ENCODE measurements around the gene UPF2. TPM values are rescaled to one million over a fixed set of nuclear protein-coding genes. Genes with fewer than 3 reads are reported as not detected.

UPF2 gene
- total and polyA plus RNA-seq, 4 donors = 16.0 to 27.5 (median 22.0) TPM

DNA sequence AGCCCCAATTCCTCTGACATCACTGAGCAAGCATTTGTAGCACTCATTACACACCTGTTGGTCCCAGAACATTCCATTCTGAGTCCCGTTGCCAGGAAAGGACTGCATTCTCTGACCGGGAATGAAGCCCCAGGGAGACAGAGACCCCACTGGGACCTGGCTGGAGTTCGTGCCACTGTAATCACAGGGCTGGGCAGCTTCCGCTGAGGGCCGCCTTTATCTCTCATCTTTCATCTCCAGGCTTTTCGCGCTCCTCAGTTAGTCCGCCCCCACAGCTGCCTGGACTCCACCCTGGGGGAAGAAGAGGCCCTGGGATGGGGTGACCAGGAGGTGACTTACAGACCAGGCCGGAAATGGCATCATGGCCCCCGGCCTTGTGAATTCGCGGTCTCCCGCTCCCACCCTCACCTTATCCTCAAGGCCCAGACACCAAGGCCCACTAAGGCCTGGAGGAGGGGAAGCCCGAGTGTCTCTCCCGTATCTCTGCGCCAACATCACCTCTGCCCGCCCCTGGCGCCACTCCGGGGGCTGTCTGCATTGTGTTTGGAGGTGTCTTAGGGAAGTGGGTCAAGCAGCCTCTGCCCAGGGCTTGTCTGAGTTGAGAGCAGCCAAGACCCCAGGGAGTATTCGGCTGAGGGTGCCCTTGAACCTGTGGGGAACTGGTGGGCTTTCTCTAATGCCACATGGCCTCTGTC, 144.1 kb downstream of the UPF2 start:
- DNase-seq (peak in 1 of 2 donors; percentile 68), ATAC-seq (ENCODE audit: low FRiP score) (no peak)
- Histone ChIP-seq H3K36me3 (ENCODE audit: control insufficient read depth in 1 of 2, insufficient read depth in 2 of 2, low read length in 1 of 2) (no peaks in the 10 kb centered on the region), H3K27me3 (ENCODE audit: control insufficient read depth in 1 of 2, insufficient read depth in 2 of 2, low read length in 1 of 2) (no peaks in the 10 kb centered on the region), H3K27ac (ENCODE audit: low read depth in 1 of 2, low read length in 2 of 2) (no peak overlapping the region), H3K4me1 (ENCODE audit: control insufficient read depth in 1 of 2, insufficient read depth in 2 of 2, low read length in 2 of 2) (no peaks in the 10 kb centered on the region), H3K4me3 (ENCODE audit: low read length in 2 of 2) (no peak overlapping the region), H3K9me3 (ENCODE audit: control insufficient read depth, low read length) (no peaks in the 10 kb centered on the region)
- intact Hi-C loops (cut with DNase I) = no loop called here
- WGBS, 2 donors = 80 to 82% methylated on average over 20 of the region's 20 CpGs

DNA sequence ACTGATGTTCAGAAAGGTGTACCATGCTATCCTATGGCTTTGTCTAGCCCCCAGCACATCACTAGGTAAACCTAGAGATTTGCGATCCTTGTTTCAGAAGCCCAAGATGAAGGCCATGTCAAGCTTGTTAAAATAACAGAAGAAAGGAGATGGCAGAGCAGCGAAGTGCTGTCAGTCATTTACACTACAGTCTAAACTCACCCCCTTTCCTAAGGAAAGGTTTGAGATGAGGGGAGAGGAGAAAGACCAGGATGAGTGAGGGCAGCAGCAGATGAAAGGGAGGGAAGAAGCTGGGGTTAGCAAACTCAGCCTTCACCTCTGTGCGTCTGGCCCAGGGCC, 144.6 kb downstream of the UPF2 start:
- Histone ChIP-seq H3K4me3 (ENCODE audit: low read length in 2 of 2) (no peak overlapping the region), H3K4me1 (ENCODE audit: control insufficient read depth in 1 of 2, insufficient read depth in 2 of 2, low read length in 2 of 2) (no peaks in the 10 kb centered on the region), H3K27me3 (ENCODE audit: control insufficient read depth in 1 of 2, insufficient read depth in 2 of 2, low read length in 1 of 2) (no peaks in the 10 kb centered on the region), H3K27ac (ENCODE audit: low read depth in 1 of 2, low read length in 2 of 2) (no peak overlapping the region), H3K9me3 (ENCODE audit: control insufficient read depth, low read length) (no peaks in the 10 kb centered on the region), H3K36me3 (ENCODE audit: control insufficient read depth in 1 of 2, insufficient read depth in 2 of 2, low read length in 1 of 2) (no peaks in the 10 kb centered on the region)
- WGBS, 2 donors = 70 to 85% methylated on average over 3 of the region's 3 CpGs
- ATAC-seq (ENCODE audit: low FRiP score) (no peak), DNase-seq (no peak)
- intact Hi-C loops (cut with DNase I) = no loop called here

DNA sequence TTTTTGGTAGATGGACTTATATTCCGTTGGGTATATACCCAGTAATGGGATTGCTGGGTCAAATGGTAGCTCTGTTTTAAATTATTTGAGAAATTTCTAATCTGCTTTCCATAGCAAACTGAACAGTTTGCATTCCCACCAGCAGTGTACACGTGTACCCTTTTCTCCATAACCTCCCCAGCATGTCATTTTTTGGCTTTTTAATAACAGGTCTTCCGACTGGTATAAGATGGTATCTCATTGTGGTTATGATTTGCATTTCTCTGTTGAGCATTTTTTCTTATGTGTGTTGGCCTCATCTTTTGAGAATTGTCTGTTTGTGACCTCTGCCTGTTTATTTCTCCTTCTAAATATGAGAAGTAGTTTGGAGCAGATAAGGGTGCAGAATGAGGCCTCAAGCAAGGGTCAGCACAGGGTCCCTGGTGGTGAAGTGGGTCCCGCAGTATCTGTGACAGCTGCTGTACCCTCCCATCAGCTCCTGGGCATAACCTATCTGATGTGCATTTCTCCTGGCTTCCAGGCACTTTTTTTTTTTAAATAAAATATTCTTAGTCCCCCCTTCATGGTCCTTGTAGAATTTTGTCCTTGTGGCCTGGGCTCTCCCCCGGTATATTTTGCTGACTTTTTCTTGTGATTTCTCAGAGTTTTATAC, 145.9 kb downstream of the UPF2 start:
- H3K4me1 ChIP-seq (ENCODE audit: control insufficient read depth in 1 of 2, insufficient read depth in 2 of 2, low read length in 2 of 2) = no peaks in the 10 kb centered on the region
- WGBS, 2 donors = 77 to 86% methylated on average over 5 of the region's 5 CpGs
- no peak overlapping the region for H3K4me3 ChIP-seq (ENCODE audit: low read length in 2 of 2)
- no peaks in the 10 kb centered on the region for H3K27me3 ChIP-seq (ENCODE audit: control insufficient read depth in 1 of 2, insufficient read depth in 2 of 2, low read length in 1 of 2)
- H3K27ac ChIP-seq (ENCODE audit: low read depth in 1 of 2, low read length in 2 of 2) = no peak overlapping the region
- DNase-seq = peak in 1 of 2 donors; percentile 11
- H3K9me3 ChIP-seq (ENCODE audit: control insufficient read depth, low read length) = no peaks in the 10 kb centered on the region
- H3K36me3 ChIP-seq (ENCODE audit: control insufficient read depth in 1 of 2, insufficient read depth in 2 of 2, low read length in 1 of 2) = no peaks in the 10 kb centered on the region
- no peak for ATAC-seq (ENCODE audit: low FRiP score)
- intact Hi-C loops (cut with DNase I) = no loop called here

- 88 to 91% methylated on average over 5 of the region's 5 CpGs for WGBS, 2 donors
- H3K27me3 ChIP-seq (ENCODE audit: control insufficient read depth in 1 of 2, insufficient read depth in 2 of 2, low read length in 1 of 2) = no peaks in the 10 kb centered on the region
- H3K4me1 ChIP-seq (ENCODE audit: control insufficient read depth in 1 of 2, insufficient read depth in 2 of 2, low read length in 2 of 2) = no peaks in the 10 kb centered on the region
- DNase-seq = no peak
- no peak overlapping the region for H3K27ac ChIP-seq (ENCODE audit: low read depth in 1 of 2, low read length in 2 of 2)
- no peak overlapping the region for H3K4me3 ChIP-seq (ENCODE audit: low read length in 2 of 2)
- ATAC-seq (ENCODE audit: low FRiP score) = no peak
- H3K36me3 ChIP-seq (ENCODE audit: control insufficient read depth in 1 of 2, insufficient read depth in 2 of 2, low read length in 1 of 2) = no peaks in the 10 kb centered on the region
- intact Hi-C loops (cut with DNase I) = no loop called here
- H3K9me3 ChIP-seq (ENCODE audit: control insufficient read depth, low read length) = no peaks in the 10 kb centered on the region
These were observed 147.0 kb downstream of the UPF2 start for GRCh38 chr10:11895598-11895997.

GRCh38 chr10:11895108-11895466, 147.5 kb downstream of the UPF2 start:
- WGBS, 2 donors = 94 to 95% methylated on average over 11 of the region's 11 CpGs
- no peak overlapping the region for H3K4me3 ChIP-seq (ENCODE audit: low read length in 2 of 2)
- H3K9me3 ChIP-seq (ENCODE audit: control insufficient read depth, low read length) = no peaks in the 10 kb centered on the region
- no peaks in the 10 kb centered on the region for H3K36me3 ChIP-seq (ENCODE audit: control insufficient read depth in 1 of 2, insufficient read depth in 2 of 2, low read length in 1 of 2)
- no peak for ATAC-seq (ENCODE audit: low FRiP score)
- H3K4me1 ChIP-seq (ENCODE audit: control insufficient read depth in 1 of 2, insufficient read depth in 2 of 2, low read length in 2 of 2) = no peaks in the 10 kb centered on the region
- DNase-seq = peak in 1 of 2 donors; percentile 21
- no peaks in the 10 kb centered on the region for H3K27me3 ChIP-seq (ENCODE audit: control insufficient read depth in 1 of 2, insufficient read depth in 2 of 2, low read length in 1 of 2)
- no peak overlapping the region for H3K27ac ChIP-seq (ENCODE audit: low read depth in 1 of 2, low read length in 2 of 2)
- intact Hi-C loops (cut with DNase I) = no loop called here

GRCh38 chr10:11894381-11895107, 148.1 kb downstream of the UPF2 start:
- no peaks in the 10 kb centered on the region for H3K36me3 ChIP-seq (ENCODE audit: control insufficient read depth in 1 of 2, insufficient read depth in 2 of 2, low read length in 1 of 2)
- ATAC-seq (ENCODE audit: low FRiP score) (no peak), DNase-seq (no peak)
- H3K4me1 ChIP-seq (ENCODE audit: control insufficient read depth in 1 of 2, insufficient read depth in 2 of 2, low read length in 2 of 2) = no peaks in the 10 kb centered on the region
- H3K27me3 ChIP-seq (ENCODE audit: control insufficient read depth in 1 of 2, insufficient read depth in 2 of 2, low read length in 1 of 2) = no peaks in the 10 kb centered on the region
- 92% methylated on average over 44 to 47 of the region's 47 CpGs for WGBS, 2 donors
- intact Hi-C loops (cut with DNase I) = no loop called here
- no peak overlapping the region for H3K27ac ChIP-seq (ENCODE audit: low read depth in 1 of 2, low read length in 2 of 2)
- no peaks in the 10 kb centered on the region for H3K9me3 ChIP-seq (ENCODE audit: control insufficient read depth, low read length)
- H3K4me3 ChIP-seq (ENCODE audit: low read length in 2 of 2) = no peak overlapping the region

GRCh38 chr10:11893749-11894278, 148.8 kb downstream of the UPF2 start:
- intact Hi-C loops (cut with DNase I) = no loop called here
- no peaks in the 10 kb centered on the region for H3K27me3 ChIP-seq (ENCODE audit: control insufficient read depth in 1 of 2, insufficient read depth in 2 of 2, low read length in 1 of 2)
- no peak for DNase-seq
- no peak for ATAC-seq (ENCODE audit: low FRiP score)
- no peaks in the 10 kb centered on the region for H3K4me1 ChIP-seq (ENCODE audit: control insufficient read depth in 1 of 2, insufficient read depth in 2 of 2, low read length in 2 of 2)
- no peak overlapping the region for H3K4me3 ChIP-seq (ENCODE audit: low read length in 2 of 2)
- H3K27ac ChIP-seq (ENCODE audit: low read depth in 1 of 2, low read length in 2 of 2) = no peak overlapping the region
- 80 to 84% methylated on average over 20 to 22 of the region's 22 CpGs for WGBS, 2 donors
- H3K36me3 ChIP-seq (ENCODE audit: control insufficient read depth in 1 of 2, insufficient read depth in 2 of 2, low read length in 1 of 2) = no peaks in the 10 kb centered on the region
- no peaks in the 10 kb centered on the region for H3K9me3 ChIP-seq (ENCODE audit: control insufficient read depth, low read length)

DNA sequence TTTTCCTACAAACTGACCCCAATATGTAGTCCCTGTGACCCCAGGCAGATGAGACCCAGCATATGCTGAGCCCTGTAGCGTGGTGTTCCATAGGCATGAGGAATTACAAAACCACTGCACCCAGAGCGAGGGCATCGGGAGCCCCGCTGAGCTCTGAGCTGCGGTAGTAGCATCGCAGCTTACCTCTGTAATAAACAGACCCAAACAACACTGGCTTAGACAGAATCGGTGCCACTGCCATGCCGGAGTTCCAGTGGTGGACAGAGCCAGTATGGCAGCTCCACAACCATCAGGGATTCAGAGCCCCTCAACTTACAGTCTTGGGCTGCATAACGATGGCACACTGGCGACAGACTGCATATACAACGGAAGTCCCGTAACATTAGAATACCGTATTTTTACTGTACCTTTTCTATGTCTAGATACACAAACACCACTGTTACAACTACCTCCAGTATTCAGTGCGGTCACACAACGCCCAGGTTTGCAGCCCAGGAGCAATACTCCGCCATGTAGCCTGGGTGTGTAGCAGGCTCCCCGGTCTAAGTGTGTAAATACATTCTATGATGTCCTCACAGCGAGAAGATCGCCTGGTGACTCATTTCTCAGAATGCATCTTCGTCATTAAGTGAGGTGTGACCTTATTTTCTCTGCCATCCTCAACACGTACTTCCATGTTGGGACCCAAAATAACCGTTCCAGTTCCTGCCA, 150.7 kb downstream of the UPF2 start:
- H3K4me3 ChIP-seq (ENCODE audit: low read length in 2 of 2) = no peak overlapping the region
- ATAC-seq (ENCODE audit: low FRiP score) (no peak), DNase-seq (no peak)
- H3K27me3 ChIP-seq (ENCODE audit: control insufficient read depth in 1 of 2, insufficient read depth in 2 of 2, low read length in 1 of 2) = no peaks in the 10 kb centered on the region
- no peak overlapping the region for H3K27ac ChIP-seq (ENCODE audit: low read depth in 1 of 2, low read length in 2 of 2)
- no peaks in the 10 kb centered on the region for H3K36me3 ChIP-seq (ENCODE audit: control insufficient read depth in 1 of 2, insufficient read depth in 2 of 2, low read length in 1 of 2)
- 95 to 96% methylated on average over 22 of the region's 22 CpGs for whole genome bisulfite sequencing, 2 donors
- no peaks in the 10 kb centered on the region for H3K4me1 ChIP-seq (ENCODE audit: control insufficient read depth in 1 of 2, insufficient read depth in 2 of 2, low read length in 2 of 2)
- intact Hi-C loops (cut with DNase I) = no loop called here
- no peaks in the 10 kb centered on the region for H3K9me3 ChIP-seq (ENCODE audit: control insufficient read depth, low read length)

All from aorta (tissue), 5 donors.